CD4-positive, alpha-beta T cell treated with Interleukin-6 at 100 ng/mL for 8 hours (primary cell): Measurements from ENCODE around the gene GSDMA.

Source experiments
- DNase-seq: peaks from one replicate; pipeline ENCODE4 v3.0.0-alpha.2; 2020; ENCODE audit warnings: mixed read lengths, low spot score

Gene GSDMA

GRCh38 chr17:39962642-39963220 is at the start of gene GSDMA:
Gene GSDMA (plus strand): TSS chr17:39963004. CDS start chr17:39965688, 2,684 bp downstream.
- no peak for DNase-seq

- DNase-seq, result no peak
These were observed 48.8 kb upstream of the GSDMA start for GRCh38 chr17:39913989-39914388.

GRCh38 chr17:39915559-39915958 is 47.2 kb upstream of the GSDMA start:
- DNase-seq, result no peak

GRCh38 chr17:39916918-39917317 is 45.9 kb upstream of the GSDMA start:
- no peak for DNase-seq

GRCh38 chr17:39919087-39919683 is 43.6 kb upstream of the GSDMA start:
- DNase-seq, result no peak

- DNase-seq, result no peak
These were observed 42.3 kb upstream of the GSDMA start for GRCh38 chr17:39920218-39921210.

- no peak for DNase-seq
These were observed 41.5 kb upstream of the GSDMA start for GRCh38 chr17:39921323-39921722.

- DNase-seq, result no peak
These were observed 40.8 kb upstream of the GSDMA start for GRCh38 chr17:39922006-39922405.

- DNase-seq, result no peak
These were observed 39.6 kb upstream of the GSDMA start for GRCh38 chr17:39923230-39923629.

- no peak for DNase-seq
These were observed 38.7 kb upstream of the GSDMA start for GRCh38 chr17:39923836-39924690.

- no peak for DNase-seq
These were observed 38.1 kb upstream of the GSDMA start for GRCh38 chr17:39924691-39925055.

GRCh38 chr17:39925282-39926134 is 37.3 kb upstream of the GSDMA start:
- DNase-seq, result no peak

GRCh38 chr17:39926135-39926587 is 36.6 kb upstream of the GSDMA start:
- DNase-seq, result no peak

GRCh38 chr17:39926588-39927100 is 36.2 kb upstream of the GSDMA start:
- peak; percentile 55 for DNase-seq

- DNase-seq, result peak; percentile 90
These were observed 35.5 kb upstream of the GSDMA start, which contains the start of the genes LRRC3C and ORMDL3 for GRCh38 chr17:39927101-39927928. Gene LRRC3C (plus strand): TSS chr17:39927732. CDS start chr17:39941524, 13,792 bp downstream. Gene ORMDL3 (minus strand): TSS chr17:39927601. CDS start chr17:39924203, 3,398 bp downstream.

- DNase-seq, result no peak
These were observed 34.6 kb upstream of the GSDMA start for GRCh38 chr17:39927929-39928857.

GRCh38 chr17:39928858-39929645 is 33.8 kb upstream of the GSDMA start:
- no peak for DNase-seq
